NCI-H345 (cell line): ENCODE results near the gene TMEM201.
A peak's percentile ranks its signal among the peaks of the same experiment; 100 is the strongest.
"Not testable (repeated sequence)": the region's sequence is repeated elsewhere in the genome, so short reads cannot be mapped to it uniquely, and the experiment has no call there.

Experiments used
- DNase-seq: peaks from one replicate; lab custom pipeline; 2025; lab: John Stamatoyannopoulos, UW

Gene TMEM201

GRCh38 chr1:9588551-9589143 is at the start of gene TMEM201:
TMEM201 (plus strand) TSS chr1:9588911; CDS start chr1:9588931, 20 bp downstream.
- peak; percentile 95 for DNase-seq

GRCh38 chr1:9539165-9539828 is 49.4 kb upstream of the TMEM201 start, which contains the start of gene SLC25A33:
SLC25A33 (plus strand) TSS chr1:9539465; CDS start chr1:9539692, 227 bp downstream.
- DNase-seq = peak; percentile 98

GRCh38 chr1:9539829-9540550 is 48.7 kb upstream of the TMEM201 start:
- DNase-seq = peak; percentile 46

GRCh38 chr1:9542430-9542829 is 46.3 kb upstream of the TMEM201 start:
- DNase-seq = peak; percentile 39

GRCh38 chr1:9544926-9545325 is 43.8 kb upstream of the TMEM201 start:
- DNase-seq = no peak

GRCh38 chr1:9549955-9550546 is 38.7 kb upstream of the TMEM201 start:
- no peak for DNase-seq

GRCh38 chr1:9551984-9552383 is 36.7 kb upstream of the TMEM201 start:
- no peak for DNase-seq

- no peak for DNase-seq
Measured at GRCh38 chr1:9553736-9554144, 35.0 kb upstream of the TMEM201 start.

- DNase-seq = no peak
Measured at GRCh38 chr1:9555942-9556341, 32.8 kb upstream of the TMEM201 start.

GRCh38 chr1:9557624-9558023 is 31.1 kb upstream of the TMEM201 start:
- DNase-seq = no peak

GRCh38 chr1:9558271-9558945 is 30.3 kb upstream of the TMEM201 start:
- DNase-seq = no peak

- no peak for DNase-seq
Measured at GRCh38 chr1:9558946-9559545, 29.7 kb upstream of the TMEM201 start.

GRCh38 chr1:9559673-9560072 is 29.0 kb upstream of the TMEM201 start:
- DNase-seq = no peak

GRCh38 chr1:9560090-9560489 is 28.6 kb upstream of the TMEM201 start:
- DNase-seq = not testable (repeated sequence)

- peak; percentile 39 for DNase-seq
Measured at GRCh38 chr1:9561429-9561828, 27.3 kb upstream of the TMEM201 start.

- DNase-seq = no peak
Measured at GRCh38 chr1:9569267-9569666, 19.4 kb upstream of the TMEM201 start.

- DNase-seq = not testable (repeated sequence)
Measured at GRCh38 chr1:9570886-9571529, 17.7 kb upstream of the TMEM201 start.

GRCh38 chr1:9573723-9574122 is 15.0 kb upstream of the TMEM201 start:
- peak; percentile 8 for DNase-seq

- DNase-seq = no peak
Measured at GRCh38 chr1:9575486-9575885, 13.2 kb upstream of the TMEM201 start.

- no peak for DNase-seq
Measured at GRCh38 chr1:9576903-9577302, 11.8 kb upstream of the TMEM201 start.

GRCh38 chr1:9577423-9577822 is 11.3 kb upstream of the TMEM201 start:
- DNase-seq = no peak
